HepG2 (cell line): Measurements from ENCODE around the gene EXOC7. TPM values are rescaled to one million over a fixed set of nuclear protein-coding genes. Genes with fewer than 3 reads are reported as not detected.

Experiments
- GABPB1 ChIP-seq: IDR thresholded peaks from 2 replicates; pipeline ENCODE4 v1.6.1; 2016; ENCODE audit warnings: mild to moderate bottlenecking, missing genetic modification reagents, moderate library complexity, missing compliant biosample characterization
- HNRNPL ChIP-seq: fragments of 200-400 bp; formaldehyde crosslinking; IDR thresholded peaks from 2 replicates; pipeline ENCODE4 v1.6.1; 2017; ENCODE audit warnings: mild to moderate bottlenecking, low read depth, low read length
- MTF2 ChIP-seq: sonication (generic); formaldehyde crosslinking; IDR thresholded peaks from 2 replicates; pipeline ENCODE4 v1.5.0; 2020; ENCODE audit warnings: missing genetic modification reagents, borderline replicate concordance
- NONO ChIP-seq, 2 experiments: fragments of 450-650 bp in 1 of 2; sonication (generic) in 1 of 2; formaldehyde crosslinking in 1 of 2; IDR thresholded peaks in 1 of 2; conservative IDR thresholded peaks in 1 of 2; 2 replicates each; pipeline versions ENCODE4 v1.6.1 to v1.8.0; 2017 to 2022; ENCODE audit warnings: mild to moderate bottlenecking in 1 of 2, missing genetic modification reagents in 1 of 2, moderate library complexity in 1 of 2
- PITX1 ChIP-seq: sonication (generic); formaldehyde crosslinking; IDR thresholded peaks from 2 replicates; pipeline ENCODE4 v1.5.1; 2020; ENCODE audit warnings: mild to moderate bottlenecking, missing genetic modification reagents
- SP5 ChIP-seq: IDR thresholded peaks from 2 replicates; pipeline ENCODE4 v1.6.1; 2016; ENCODE audit warnings: low read depth, borderline replicate concordance
- ZKSCAN8 ChIP-seq: IDR thresholded peaks from 2 replicates; pipeline ENCODE4 v1.6.1; 2016; ENCODE audit warnings: borderline replicate concordance, missing genetic modification reagents, missing compliant biosample characterization
- ZNF232 ChIP-seq: sonication (generic); formaldehyde crosslinking; IDR thresholded peaks from 2 replicates; pipeline ENCODE4 v1.4.0; 2020; ENCODE audit warnings: missing genetic modification reagents, borderline replicate concordance
- ZNF543 ChIP-seq: sonication (generic); formaldehyde crosslinking; IDR thresholded peaks from 2 replicates; pipeline ENCODE4 v1.4.0; 2020; ENCODE audit warnings: mild to moderate bottlenecking, missing genetic modification reagents
- ZNF768 ChIP-seq: sonication (generic); formaldehyde crosslinking; IDR thresholded peaks from 2 replicates; pipeline ENCODE4 v1.4.0; 2020; ENCODE audit warnings: missing genetic modification reagents
- polyA plus RNA-seq, 8 experiments: library from polyadenylated mRNA; depleted of rRNA in 3 of 8; stranded (reverse) in 7 of 8; unstranded in 1 of 8; fragments of >200 nt; fragmentation: Illumina TruSeq in 4 of 8; extraction: Trizol in 4 of 8; gene quantifications; 2 replicates each; pipeline versions ENCODE4 v1.2.1 to v1.2.3, GENCODE V29; 2011 to 2016; ENCODE audit warnings: low read depth in 4 of 8, missing spikeins in 1 of 8, mixed read lengths in 1 of 8; ENCODE audit not compliant: insufficient read depth in 1 of 8
- total RNA-seq, 5 experiments: library from RNA; depleted of rRNA; stranded (reverse); fragments of >200 nt; fragmentation: Illumina TruSeq; extraction: Trizol; gene quantifications; 2 replicates each; pipeline ENCODE4 v1.2.3, GENCODE V29; 2016; ENCODE audit warnings: low read depth in 1 of 5
- TF ChIP-seq, protein P1 (sequence below): sonication (generic); formaldehyde crosslinking; IDR thresholded peaks from 2 replicates; pipeline ENCODE4 v1.5.0; 2020; ENCODE audit warnings: mild to moderate bottlenecking, missing genetic modification reagents, borderline replicate concordance
- TF ChIP-seq, protein P2 (sequence below): sonication (generic); formaldehyde crosslinking; IDR thresholded peaks from 2 replicates; pipeline ENCODE4 v1.5.0; 2020; ENCODE audit warnings: mild to moderate bottlenecking, missing genetic modification reagents, moderate library complexity
- TF ChIP-seq, protein P3 (sequence below): IDR thresholded peaks from 2 replicates; pipeline ENCODE4 v1.6.1; 2012; ENCODE audit warnings: inconsistent platforms
- TF ChIP-seq, protein P4 (sequence below): IDR thresholded peaks from 2 replicates; pipeline ENCODE4 v1.4.0; 2020; ENCODE audit warnings: mild to moderate bottlenecking, missing genetic modification reagents
- TF ChIP-seq, protein P5 (sequence below): sonication (generic); formaldehyde crosslinking; IDR thresholded peaks from 2 replicates; pipeline ENCODE4 v1.8.0; 2023; ENCODE audit warnings: mild to moderate bottlenecking, missing genetic modification reagents

The EXOC7 gene
- total and polyA plus RNA-seq, 2 of the 13 experiments (the other 11 are each of a cell fraction or from before 2014, with no cell fraction given) = 86.9 to 116 TPM

DNA sequence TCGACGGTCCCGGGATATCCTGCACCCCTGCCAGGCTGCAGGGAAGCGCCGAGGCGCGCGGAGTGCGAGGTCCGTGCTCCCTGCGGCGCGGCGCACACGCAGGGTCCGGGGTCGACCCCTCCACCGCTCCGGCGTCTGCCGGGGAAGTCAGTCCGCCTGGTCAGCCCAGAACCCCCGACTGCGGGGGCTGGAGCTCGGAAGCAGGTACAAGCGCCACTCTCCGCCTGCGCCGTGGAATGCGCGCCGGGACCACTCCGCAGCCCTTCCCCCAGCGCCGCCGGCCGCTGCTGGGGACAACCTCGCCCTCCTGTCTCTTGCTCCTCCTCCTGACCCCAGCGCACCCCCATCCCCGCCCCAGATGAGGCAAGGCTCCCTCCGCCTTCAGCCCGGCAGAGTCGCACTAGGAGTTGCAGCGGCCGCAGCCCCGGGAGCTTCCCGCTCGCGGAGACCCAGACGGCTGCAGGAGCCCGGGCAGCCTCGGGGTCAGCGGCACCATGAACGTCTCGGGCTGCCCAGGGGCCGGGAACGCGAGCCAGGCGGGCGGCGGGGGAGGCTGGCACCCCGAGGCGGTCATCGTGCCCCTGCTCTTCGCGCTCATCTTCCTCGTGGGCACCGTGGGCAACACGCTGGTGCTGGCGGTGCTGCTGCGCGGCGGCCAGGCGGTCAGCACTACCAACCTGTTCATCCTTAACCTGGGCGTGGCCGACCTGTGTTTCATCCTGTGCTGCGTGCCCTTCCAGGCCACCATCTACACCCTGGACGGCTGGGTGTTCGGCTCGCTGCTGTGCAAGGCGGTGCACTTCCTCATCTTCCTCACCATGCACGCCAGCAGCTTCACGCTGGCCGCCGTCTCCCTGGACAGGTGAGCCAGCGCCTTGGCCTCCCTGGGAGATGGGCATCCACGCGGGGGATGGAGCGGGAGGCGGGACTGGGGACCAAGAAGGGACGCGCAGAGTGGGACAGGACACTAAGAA is 28.9 kb downstream of the EXOC7 start, which contains the start of gene GALR2 (continued):
- TF ChIP-seq, protein P1, sequence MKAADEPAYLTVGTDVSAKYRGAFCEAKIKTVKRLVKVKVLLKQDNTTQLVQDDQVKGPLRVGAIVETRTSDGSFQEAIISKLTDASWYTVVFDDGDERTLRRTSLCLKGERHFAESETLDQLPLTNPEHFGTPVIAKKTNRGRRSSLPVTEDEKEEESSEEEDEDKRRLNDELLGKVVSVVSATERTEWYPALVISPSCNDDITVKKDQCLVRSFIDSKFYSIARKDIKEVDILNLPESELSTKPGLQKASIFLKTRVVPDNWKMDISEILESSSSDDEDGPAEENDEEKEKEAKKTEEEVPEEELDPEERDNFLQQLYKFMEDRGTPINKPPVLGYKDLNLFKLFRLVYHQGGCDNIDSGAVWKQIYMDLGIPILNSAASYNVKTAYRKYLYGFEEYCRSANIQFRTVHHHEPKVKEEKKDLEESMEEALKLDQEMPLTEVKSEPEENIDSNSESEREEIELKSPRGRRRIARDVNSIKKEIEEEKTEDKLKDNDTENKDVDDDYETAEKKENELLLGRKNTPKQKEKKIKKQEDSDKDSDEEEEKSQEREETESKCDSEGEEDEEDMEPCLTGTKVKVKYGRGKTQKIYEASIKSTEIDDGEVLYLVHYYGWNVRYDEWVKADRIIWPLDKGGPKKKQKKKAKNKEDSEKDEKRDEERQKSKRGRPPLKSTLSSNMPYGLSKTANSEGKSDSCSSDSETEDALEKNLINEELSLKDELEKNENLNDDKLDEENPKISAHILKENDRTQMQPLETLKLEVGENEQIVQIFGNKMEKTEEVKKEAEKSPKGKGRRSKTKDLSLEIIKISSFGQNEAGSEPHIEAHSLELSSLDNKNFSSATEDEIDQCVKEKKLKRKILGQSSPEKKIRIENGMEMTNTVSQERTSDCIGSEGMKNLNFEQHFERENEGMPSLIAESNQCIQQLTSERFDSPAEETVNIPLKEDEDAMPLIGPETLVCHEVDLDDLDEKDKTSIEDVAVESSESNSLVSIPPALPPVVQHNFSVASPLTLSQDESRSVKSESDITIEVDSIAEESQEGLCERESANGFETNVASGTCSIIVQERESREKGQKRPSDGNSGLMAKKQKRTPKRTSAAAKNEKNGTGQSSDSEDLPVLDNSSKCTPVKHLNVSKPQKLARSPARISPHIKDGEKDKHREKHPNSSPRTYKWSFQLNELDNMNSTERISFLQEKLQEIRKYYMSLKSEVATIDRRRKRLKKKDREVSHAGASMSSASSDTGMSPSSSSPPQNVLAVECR (CRISPR knock-in tag) = peak; percentile 39; the same call in 1 of the 2 replicates
- TF ChIP-seq NONO (IDR thresholded peaks at IDR 0.05) (no peak), NONO (CRISPR knock-in tag; conservative IDR thresholded peaks at IDR 0.05) (0 out of 2 replicates have a peak, but pooled peaks have one; percentile 33), PITX1 (CRISPR knock-in tag) (0 out of 2 replicates have a peak, but pooled peaks have one; percentile 35), SP5 (0 out of 2 replicates have a peak, but pooled peaks have one; percentile 19), MTF2 (CRISPR knock-in tag) (peak; percentile 97), ZKSCAN8 (CRISPR knock-in tag) (no peak), ZNF768 (0 out of 2 replicates have a peak, but pooled peaks have one; percentile 21), ZNF543 (CRISPR knock-in tag) (peak; percentile 8; the same call in 1 of the 2 replicates), ZNF232 (0 out of 2 replicates have a peak, but pooled peaks have one; percentile 39), HNRNPL (0 out of 2 replicates have a peak, but pooled peaks have one; percentile 28), GABPB1 (CRISPR knock-in tag) (peak; percentile 40; the same call in 1 of the 2 replicates)
- TF ChIP-seq, protein P2, sequence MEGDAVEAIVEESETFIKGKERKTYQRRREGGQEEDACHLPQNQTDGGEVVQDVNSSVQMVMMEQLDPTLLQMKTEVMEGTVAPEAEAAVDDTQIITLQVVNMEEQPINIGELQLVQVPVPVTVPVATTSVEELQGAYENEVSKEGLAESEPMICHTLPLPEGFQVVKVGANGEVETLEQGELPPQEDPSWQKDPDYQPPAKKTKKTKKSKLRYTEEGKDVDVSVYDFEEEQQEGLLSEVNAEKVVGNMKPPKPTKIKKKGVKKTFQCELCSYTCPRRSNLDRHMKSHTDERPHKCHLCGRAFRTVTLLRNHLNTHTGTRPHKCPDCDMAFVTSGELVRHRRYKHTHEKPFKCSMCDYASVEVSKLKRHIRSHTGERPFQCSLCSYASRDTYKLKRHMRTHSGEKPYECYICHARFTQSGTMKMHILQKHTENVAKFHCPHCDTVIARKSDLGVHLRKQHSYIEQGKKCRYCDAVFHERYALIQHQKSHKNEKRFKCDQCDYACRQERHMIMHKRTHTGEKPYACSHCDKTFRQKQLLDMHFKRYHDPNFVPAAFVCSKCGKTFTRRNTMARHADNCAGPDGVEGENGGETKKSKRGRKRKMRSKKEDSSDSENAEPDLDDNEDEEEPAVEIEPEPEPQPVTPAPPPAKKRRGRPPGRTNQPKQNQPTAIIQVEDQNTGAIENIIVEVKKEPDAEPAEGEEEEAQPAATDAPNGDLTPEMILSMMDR (CRISPR knock-in tag) = 0 out of 2 replicates have a peak, but pooled peaks have one; percentile 3
- TF ChIP-seq, protein P3, sequence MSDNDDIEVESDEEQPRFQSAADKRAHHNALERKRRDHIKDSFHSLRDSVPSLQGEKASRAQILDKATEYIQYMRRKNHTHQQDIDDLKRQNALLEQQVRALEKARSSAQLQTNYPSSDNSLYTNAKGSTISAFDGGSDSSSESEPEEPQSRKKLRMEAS = peak; percentile 26
- TF ChIP-seq, protein P4, sequence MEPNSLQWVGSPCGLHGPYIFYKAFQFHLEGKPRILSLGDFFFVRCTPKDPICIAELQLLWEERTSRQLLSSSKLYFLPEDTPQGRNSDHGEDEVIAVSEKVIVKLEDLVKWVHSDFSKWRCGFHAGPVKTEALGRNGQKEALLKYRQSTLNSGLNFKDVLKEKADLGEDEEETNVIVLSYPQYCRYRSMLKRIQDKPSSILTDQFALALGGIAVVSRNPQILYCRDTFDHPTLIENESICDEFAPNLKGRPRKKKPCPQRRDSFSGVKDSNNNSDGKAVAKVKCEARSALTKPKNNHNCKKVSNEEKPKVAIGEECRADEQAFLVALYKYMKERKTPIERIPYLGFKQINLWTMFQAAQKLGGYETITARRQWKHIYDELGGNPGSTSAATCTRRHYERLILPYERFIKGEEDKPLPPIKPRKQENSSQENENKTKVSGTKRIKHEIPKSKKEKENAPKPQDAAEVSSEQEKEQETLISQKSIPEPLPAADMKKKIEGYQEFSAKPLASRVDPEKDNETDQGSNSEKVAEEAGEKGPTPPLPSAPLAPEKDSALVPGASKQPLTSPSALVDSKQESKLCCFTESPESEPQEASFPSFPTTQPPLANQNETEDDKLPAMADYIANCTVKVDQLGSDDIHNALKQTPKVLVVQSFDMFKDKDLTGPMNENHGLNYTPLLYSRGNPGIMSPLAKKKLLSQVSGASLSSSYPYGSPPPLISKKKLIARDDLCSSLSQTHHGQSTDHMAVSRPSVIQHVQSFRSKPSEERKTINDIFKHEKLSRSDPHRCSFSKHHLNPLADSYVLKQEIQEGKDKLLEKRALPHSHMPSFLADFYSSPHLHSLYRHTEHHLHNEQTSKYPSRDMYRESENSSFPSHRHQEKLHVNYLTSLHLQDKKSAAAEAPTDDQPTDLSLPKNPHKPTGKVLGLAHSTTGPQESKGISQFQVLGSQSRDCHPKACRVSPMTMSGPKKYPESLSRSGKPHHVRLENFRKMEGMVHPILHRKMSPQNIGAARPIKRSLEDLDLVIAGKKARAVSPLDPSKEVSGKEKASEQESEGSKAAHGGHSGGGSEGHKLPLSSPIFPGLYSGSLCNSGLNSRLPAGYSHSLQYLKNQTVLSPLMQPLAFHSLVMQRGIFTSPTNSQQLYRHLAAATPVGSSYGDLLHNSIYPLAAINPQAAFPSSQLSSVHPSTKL = no peak
- TF ChIP-seq, protein P5, sequence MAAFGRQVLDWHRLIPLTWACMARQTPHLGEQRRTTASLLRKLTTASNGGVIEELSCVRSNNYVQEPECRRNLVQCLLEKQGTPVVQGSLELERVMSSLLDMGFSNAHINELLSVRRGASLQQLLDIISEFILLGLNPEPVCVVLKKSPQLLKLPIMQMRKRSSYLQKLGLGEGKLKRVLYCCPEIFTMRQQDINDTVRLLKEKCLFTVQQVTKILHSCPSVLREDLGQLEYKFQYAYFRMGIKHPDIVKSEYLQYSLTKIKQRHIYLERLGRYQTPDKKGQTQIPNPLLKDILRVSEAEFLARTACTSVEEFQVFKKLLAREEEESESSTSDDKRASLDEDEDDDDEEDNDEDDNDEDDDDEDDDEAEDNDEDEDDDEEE = no peak
